GM18498 (cell line): ENCODE results near the gene SAMD15.
"Not testable (repeated sequence)": the region's sequence is repeated elsewhere in the genome, so short reads cannot be mapped to it uniquely, and the experiment has no call there.

Experiments used
- ATAC-seq: cut with Tn5 transposase; IDR thresholded peaks from one replicate; pipeline ENCODE4 v1.9.1; 2021; ENCODE audit warnings: mild to moderate bottlenecking, moderate library complexity; ENCODE audit not compliant: unreplicated experiment

Gene SAMD15

DNA sequence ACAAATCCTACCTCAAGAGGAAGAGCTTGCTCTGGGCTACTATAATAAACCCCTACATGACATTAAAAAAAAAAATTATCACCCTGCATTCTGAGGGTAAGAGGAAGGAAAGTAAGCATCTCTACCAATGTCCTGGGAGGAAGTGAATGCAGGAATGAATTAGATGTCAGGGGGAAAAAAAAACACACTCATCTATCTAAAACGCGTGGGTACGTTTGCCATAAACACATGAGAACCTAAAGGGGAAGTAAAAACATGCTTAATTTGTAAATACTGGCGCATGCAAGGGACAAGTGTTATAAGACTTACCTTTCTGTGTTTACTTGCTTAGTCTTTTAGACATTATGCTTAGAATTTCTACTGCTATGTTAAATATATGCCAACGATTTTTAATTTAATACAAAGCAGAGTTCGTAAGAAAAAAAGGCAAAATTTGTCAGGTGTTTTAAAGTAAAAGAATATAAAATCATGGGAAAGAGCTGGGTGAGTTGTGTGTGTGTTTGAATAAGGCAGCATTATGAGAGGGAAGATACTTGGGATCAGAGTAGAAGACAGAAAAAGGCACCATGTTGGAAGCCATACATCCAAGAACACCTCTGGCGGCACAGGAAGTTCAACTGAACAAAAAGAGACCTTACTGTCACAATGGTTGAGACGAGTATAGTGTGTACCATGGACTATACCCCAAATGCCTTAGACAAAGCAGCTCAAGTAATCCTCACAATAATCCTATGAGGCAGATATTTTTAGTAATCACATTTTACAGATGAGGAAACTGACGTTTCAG lies 1.8 kb upstream of the SAMD15 start:
- ATAC-seq, result no peak

DNA sequence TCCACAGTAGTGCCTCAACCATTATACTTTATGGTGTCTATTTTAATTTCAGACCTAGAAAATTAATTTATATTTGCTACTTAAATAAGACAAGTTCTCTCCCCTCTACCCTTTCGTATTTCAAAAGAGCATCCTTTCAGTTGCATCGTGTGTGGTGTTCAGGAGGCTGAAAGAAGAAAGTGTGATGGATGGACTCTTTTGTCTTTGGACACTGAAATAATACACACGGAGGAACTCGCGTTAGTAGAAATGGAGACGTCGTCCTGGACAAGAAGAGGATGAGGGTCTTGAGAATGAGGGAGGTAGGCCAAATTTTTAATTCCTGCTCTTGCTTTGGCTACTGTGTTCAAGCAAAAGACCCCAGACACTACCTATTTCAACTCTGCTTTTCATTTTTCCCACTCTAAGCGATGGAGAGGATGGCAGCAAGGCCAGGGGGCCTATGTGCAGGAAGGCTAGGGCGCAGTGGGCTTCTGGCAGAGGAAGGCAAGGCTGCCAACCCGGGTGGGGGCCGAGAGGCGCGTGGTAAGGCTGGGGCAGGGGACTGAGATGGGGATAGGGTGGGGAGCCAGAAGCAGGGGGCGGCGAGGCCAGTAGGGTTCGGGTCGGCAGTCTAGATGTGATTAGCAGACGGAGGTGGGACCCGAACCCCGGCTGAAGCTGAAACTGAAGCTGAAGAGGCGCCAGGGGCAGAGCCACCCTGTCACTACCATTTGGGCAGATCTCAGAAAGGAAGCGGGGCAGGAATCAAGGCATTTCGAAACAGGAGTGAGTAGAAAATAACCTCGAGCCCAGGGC lies 1.0 kb upstream of the SAMD15 start:
- peak; percentile 15 for ATAC-seq

DNA sequence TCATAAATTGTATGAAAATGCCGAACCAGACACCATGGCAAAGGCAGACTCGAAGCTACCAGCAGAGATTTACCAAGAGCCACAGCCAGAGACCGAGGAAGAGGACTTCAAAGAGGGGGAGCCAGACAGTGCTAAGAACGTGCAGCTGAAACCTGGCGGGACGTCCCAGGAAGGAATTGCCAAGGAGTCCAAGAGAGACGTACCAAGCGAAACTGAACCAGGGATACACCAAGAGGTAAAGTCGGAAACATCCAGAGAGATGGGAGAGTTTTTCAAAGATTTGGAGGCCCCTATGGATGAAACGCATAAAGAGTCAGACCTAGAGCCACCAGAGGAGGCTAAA lies 294 bp downstream of the SAMD15 start:
- no peak for ATAC-seq

DNA sequence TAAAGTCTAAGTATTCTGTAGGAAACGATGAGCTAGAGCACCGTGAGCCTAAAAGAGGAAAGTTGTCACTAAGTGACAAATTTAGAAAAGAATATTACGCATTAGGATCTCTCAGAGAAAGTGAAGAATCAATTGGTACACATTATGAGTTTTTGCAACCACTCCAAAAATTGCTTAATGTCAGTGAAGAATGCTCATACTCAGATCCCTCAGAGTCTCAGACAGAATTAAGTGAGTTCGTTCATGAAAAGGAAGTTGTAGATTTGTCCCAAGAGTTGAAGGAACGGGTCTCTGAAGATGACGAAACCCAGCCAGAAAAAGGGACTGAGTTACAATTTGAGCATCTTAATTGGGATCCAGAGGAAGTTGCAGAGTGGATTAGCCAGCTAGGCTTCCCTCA lies 1.5 kb downstream of the SAMD15 start:
- no peak for ATAC-seq

DNA sequence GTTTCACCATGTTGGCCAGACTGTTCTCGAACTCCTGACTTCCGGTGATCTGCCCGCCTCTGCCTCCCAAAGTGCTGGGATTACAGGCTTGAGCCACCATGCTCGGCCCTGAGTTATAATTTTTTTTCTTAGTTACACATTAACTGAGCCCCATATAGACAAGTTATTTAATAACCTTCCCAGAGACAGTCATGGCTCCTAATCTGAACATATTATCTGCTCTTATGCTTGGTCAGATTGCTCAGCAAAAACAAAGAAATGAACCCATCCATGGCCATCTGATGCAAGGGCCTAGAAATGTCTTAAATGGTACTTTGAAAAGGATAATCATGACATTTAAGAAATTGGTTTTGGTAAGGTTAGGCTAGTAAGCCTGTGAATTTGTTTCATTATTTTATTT lies 13.0 kb downstream of the SAMD15 start:
- no peak for ATAC-seq

DNA sequence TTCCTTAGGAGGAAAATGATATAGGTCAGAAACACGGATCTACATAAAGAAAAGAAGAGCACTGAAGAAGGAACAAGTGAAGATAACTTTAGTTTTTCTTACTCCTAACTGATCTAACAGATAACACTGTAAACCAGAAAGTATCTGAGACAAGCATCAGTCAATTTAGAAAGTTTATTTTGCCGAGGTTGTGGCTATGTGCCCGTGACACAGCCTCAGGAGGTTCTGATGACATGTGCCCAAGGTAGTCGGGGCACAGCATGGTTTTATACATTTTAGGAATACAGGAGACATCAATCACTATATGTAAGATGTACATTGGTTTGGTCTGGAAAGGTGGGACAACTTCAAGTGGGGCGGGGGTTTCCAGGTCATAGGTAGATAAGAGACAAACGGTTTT lies 23.0 kb downstream of the SAMD15 start:
- no peak for ATAC-seq

DNA sequence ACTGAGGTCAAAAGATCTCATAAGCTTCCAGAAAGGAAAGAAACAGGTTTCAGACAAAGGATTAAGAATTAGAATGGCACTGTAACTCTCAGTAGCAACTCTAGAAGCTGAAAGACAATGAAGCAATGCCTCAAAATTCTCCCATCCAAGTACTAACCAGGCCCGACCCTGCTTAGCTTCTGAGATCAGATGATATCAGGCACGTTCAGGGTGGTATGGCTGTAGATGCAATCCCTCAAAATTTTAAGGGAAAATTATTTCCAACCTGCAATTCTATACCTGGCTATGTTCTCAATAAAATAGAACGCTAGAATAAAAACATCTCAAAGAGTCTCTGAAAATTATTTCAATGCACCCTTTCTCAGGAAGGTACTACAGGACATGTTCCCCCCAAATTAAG lies 26.6 kb downstream of the SAMD15 start:
- no peak for ATAC-seq

DNA sequence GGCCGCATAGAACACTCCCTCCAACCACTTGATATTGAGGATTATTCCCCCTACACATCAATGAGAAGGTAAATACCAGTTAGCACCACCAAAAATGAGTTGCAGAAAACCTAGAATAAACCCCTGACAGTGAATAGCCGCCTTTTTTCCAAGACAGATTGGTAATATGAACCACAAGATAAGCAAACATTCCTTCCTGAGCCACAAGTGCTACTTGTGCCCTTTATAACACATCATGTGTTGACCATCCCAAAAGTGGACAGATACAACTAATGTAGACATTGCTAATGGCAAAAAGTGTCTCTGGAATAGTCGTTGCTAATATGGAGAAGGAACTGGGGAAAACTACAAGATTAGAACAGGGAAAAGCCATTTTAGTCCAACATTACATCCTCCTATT lies 28.9 kb downstream of the SAMD15 start:
- no peak for ATAC-seq

DNA sequence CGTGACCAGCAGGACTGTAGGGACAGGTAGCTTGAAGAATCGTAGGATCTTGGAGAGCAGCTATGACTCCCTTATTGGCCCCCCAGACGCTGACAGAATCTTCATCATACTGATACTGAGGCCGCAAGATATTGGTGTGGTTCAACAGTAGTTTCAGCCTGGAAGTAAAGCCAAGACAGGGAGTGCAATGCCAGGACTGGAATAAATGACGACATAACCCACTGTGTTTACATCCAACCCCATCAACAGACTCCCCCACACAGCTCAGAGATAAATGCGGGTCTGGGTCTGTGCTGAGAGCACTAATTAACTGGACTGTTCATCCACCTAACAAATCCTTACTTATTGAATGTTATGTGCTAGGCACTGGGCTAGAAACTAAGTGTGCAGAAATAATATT lies 29.5 kb downstream of the SAMD15 start:
- ATAC-seq, result no peak

DNA sequence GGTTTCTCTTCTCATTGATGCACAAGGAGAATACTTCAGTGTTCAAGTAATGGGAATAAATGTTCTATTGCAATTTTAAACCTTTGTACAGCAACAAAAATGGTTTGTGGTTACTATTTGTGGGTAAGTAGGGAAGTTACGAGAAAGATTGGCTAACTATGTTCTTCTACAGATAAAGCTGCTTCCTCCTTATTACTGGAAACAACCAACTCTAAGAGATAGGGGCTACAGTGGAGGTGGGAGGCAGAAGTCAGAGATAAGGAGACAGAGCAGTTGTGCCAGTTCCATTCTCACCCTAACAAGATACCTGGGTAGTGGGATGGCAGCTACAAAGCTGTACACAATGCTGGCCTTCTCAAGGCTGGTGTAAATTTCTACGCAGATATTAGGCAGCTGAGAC lies 30.0 kb downstream of the SAMD15 start:
- no peak for ATAC-seq

DNA sequence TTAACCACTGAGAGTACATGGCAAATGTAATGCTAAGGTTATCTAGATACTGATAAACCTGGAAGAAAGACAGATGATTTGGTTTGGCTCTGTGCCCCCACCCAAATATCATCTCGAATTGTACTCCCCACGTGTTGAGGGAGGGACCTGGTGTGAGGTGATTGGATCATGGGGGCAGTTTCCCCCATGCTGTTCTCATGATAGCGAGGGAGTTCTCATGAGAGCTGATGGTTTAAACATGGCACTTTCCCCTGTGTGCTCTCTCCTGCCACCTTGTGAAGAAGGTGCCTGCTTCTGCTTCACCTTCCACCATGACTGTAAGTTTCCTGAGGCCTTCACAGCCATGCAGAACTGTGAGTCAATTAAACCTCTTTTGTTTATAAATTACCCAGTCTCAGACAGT lies 32.0 kb downstream of the SAMD15 start:
- no peak for ATAC-seq

DNA sequence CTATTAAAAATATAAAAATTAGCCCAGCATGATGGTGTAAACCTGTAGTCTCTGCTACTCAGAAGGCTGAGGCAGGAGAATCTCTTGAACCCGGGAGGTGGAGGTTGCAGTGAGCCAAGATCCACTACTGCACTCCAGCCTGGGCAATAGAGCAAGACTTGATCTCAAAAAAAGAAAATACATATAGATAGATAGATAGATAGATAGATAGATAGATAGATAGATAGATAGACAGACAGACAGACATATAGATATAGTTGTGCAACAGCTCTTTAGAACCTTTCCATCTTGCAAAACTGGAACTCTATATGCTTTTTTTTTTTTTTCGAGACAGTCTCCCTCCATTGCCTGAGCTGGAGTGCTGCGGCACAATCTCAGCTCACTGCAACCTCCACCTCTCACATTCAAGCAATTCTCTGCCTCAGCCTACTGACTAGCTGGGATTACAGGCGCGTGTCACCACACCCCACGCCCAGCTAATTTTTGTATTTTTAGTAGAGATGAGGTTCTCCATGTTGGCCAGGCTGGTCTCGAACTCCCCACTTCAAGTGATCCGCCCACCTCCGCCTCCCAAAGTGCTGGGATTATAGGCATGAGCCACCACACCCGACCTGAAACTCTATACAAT lies 38.3 kb downstream of the SAMD15 start:
- ATAC-seq, result not testable (repeated sequence)

DNA sequence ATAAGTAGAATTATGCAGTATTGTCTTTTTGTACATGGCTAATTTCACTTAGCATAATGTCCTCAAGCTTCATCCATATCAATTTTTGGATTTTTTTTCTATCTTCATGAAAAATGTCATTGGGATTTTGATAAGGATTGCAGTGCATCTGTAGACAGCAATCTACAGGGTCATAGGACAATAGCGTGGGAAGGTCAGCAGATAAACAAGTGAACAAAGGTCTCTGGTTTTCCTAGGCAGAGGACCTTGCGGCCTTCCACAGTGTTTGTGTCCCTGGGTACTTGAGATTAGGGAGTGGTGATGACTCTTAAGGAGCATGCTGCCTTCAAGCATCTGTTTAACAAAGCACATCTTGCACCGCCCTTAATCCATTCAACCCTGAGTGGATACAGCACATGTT lies 38.9 kb downstream of the SAMD15 start:
- not testable (repeated sequence) for ATAC-seq

DNA sequence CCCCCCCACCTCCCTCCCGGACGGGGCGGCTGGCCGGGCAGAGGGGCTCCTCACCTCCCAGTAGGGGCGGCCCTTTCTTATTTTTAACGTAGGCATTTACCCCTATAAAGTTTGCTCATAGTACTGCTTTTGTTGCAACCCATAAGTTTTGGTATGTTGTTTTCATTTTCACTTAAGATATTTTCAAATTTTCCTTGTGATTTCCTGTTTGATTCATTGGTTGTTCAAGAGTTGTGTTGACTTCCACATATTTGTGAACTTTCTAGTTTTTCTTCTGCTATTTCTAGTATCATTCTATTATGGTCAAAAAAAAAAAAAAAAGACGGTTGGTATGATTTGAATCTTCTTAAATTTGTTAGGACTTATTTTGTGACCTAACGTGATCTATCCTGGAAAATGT lies 39.7 kb downstream of the SAMD15 start:
- no peak for ATAC-seq

DNA sequence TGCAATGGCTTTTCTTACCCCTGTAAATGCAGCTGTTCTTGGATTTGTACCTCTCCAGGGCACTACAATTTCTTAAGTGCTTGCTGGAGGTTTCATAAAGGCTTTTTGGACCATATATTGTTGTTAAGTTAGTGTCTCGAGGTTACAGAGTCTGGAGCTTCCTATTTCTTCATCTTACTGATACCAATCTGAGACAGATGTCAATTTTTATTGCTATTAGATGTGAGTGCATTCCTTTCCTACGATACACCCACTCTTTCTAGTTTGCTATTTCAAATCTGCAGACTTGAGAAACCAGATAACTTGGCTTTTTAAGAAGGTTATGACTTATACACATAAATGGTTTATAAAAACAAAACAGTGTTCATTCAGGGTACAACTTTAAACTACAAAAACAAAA lies 44.0 kb downstream of the SAMD15 start:
- no peak for ATAC-seq

DNA sequence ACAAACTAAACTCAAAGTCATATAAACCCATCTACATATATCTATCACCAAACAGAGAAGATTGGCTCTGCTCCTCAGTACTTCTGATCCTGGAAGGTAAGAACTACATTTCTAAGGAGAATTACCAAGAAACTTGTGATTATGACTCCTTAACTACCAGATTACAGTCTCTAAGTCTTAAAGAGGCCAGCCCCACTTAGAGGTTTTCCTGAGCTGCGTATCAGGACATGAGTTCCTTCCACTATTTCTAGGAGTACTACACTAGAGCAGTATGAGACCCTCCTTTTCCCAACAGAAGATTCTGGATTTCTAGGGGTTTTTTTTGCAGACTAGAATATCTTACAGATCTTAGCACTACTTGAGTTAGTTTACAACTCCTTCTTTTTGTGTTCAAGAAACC lies 46.2 kb downstream of the SAMD15 start, which contains the start of gene NOXRED1:
Gene NOXRED1 (minus strand): TSS at position 101 of the 400 bp plus-strand sequence. CDS start 634 bp downstream, outside the sequence.
- ATAC-seq, result no peak

DNA sequence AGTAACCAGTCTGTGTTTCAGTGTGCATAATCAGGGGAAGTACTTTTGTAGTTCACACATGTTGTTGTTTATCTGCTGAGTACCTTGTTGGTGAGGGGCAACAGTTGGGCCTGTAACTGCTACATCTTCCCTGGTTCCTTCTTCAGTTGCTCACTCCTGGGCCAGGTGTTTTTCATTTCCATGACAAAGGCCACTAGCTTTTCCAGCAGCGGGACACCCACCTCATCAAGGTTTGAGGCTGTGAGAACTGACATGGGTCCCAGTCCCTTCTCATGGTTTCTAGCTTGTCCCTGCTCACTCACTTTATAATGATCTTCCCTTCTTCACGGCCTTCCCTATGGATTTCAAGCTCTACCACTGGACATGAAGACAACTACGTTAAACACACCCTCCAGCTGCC lies 47.7 kb downstream of the SAMD15 start:
- ATAC-seq, result no peak

DNA sequence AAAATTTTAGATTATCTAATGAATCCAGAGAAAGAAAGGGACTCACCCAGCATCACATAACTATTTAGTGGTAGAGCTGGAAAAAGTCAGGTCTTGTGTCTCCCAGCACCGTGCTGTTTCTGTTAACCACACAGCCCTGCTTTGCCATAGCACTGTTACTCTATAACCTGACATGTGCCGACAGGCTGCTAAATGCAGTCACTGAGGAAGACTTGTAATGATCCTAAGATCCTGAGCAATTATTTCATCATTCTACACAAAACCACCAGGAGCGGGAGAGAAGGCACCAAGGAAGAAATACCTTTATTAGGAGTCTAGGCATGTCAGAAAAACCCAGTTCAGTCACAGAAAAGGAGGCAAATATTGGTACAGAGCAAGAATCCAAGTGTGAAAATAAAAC lies 49.2 kb downstream of the SAMD15 start:
- no peak for ATAC-seq

DNA sequence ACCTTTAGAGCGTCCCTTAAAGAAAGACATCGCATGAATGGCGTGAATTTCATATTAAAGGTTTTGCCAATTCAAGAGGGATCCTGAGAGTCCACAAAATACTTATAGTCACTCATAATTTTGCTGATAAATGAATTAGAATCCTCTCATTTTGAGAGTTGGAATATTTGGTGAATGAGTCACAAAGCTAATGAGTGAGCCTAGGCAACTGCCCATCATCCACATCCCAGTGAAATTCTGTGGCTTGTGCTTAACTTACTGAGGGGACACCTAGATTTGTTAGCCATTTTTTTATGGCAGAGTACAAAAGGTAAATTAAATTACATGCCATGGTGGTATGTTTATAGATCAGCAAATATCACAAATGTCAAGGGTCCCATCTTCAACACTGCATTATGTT lies 58.9 kb downstream of the SAMD15 start:
- ATAC-seq, result no peak

DNA sequence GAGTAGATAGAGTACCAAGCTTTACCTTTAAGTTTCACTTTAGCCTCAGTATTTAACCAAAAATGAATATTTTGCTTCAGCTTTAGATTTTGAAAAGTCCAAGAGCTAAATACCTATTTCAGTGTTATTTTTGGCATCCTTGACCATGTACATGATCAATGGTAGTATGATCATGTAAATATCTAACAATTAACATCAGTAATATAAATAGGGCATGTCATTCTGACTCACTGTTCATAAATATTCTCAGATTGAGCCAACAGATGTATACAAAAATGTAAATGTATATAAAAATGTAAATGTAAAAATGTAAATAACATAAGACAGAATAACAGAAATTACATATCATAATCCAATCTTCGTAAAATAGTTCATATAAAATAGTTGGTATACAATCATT lies 61.4 kb downstream of the SAMD15 start:
- ATAC-seq, result no peak

DNA sequence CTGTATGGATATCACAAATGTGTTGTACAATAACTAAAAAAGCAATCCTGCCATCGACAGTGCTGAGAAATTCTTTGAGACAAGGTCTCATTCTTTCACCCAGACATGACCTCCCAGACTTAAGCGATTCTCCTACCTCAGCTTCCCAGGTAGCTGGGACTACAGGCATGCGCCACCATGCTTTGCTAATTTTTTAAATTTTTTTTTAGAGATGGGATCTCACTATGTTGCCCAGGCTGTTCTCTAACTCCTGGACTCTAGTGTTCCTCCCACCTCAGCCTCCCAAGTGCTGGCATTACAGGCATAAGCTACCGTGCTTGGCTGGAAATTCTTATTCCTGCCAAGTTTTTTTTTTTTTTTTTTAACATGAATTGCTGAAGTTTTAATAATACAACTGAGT lies 62.7 kb downstream of the SAMD15 start:
- ATAC-seq, result no peak
